T-cell (primary cell): ENCODE data around the gene GPRC5D. TPM values are rescaled to one million over a fixed set of nuclear protein-coding genes. Genes with fewer than 3 reads are reported as not detected.
A peak's percentile ranks its signal among the peaks of the same experiment; 100 is the strongest.

Experiments used
- ATAC-seq, 4 experiments: fragments of 200-7000 bp in 3 of 4; fragments of 150-1000 bp in 1 of 4; cut with Tn5 transposase; replicated peaks in 1 of 4; 1 replicate in 3 of 4; 2 replicates in 1 of 4; pipeline ENCODE4 v1.10.0; 2021; ENCODE audit warnings: moderate library complexity in 3 of 4, mild to moderate bottlenecking in 2 of 4, moderate number of reproducible peaks in 1 of 4
- CTCF ChIA-PET, 2 donors: fragments of 300-600 bp; sonication (Branson Sonifier 250); formaldehyde crosslinking; loops; one replicate each; lab custom pipeline; 2022; ENCODE audit warnings: antibody characterized with exemption in 2 of 2; lab: Charles Lee
- POLR2A ChIA-PET, 2 donors: fragments of 300-600 bp; sonication (Branson Sonifier 250); formaldehyde crosslinking; loops; one replicate each; lab custom pipeline; 2022; ENCODE audit warnings: antibody characterized with exemption in 2 of 2; lab: Charles Lee
- DNase-seq, 35 experiments: peaks; one replicate each; pipeline versions ENCODE4 v3.0.0 to v3.0.0-alpha.2; 2013 to 2023
- H3K27ac ChIP-seq: one replicate; pipeline ENCODE4 v1.5.1; 2013; ENCODE audit warnings: low read length
- H3K27me3 ChIP-seq, 2 experiments: replicated peaks in 1 of 2; 1 replicate in 1 of 2; 2 replicates in 1 of 2; pipeline versions ENCODE4 v1.6.1 to v1.7.0; 2013; ENCODE audit warnings: low read length in 1 of 2, mixed read lengths in 1 of 2; ENCODE audit not compliant: control insufficient read depth in 2 of 2, insufficient read depth in 2 of 2; ENCODE audit errors: extremely low read depth in 1 of 2
- H3K36me3 ChIP-seq, 2 donors: 1 replicate in 1 of 2; 2 replicates in 1 of 2; pipeline versions ENCODE4 v1.6.1 to v1.7.0; 2013; ENCODE audit warnings: low read length in 1 of 2; ENCODE audit not compliant: control insufficient read depth in 2 of 2, insufficient read depth in 1 of 2; ENCODE audit errors: extremely low read depth in 1 of 2
- H3K4me1 ChIP-seq, 2 experiments: 1 replicate in 1 of 2; 2 replicates in 1 of 2; pipeline versions ENCODE4 v1.6.1 to v1.7.0; 2013; ENCODE audit warnings: low read length in 2 of 2, mixed read lengths in 1 of 2; ENCODE audit not compliant: insufficient read depth in 2 of 2, control insufficient read depth in 1 of 2; ENCODE audit errors: extremely low read depth in 1 of 2
- H3K4me3 ChIP-seq, 2 donors: 1 replicate in 1 of 2; 2 replicates in 1 of 2; pipeline versions ENCODE4 v1.5.1 to v1.7.0; 2013; ENCODE audit warnings: mild to moderate bottlenecking in 2 of 2, low read length in 1 of 2, moderate library complexity in 1 of 2; ENCODE audit not compliant: control insufficient read depth in 1 of 2; ENCODE audit errors: extremely low read depth in 1 of 2
- H3K9me3 ChIP-seq: 2 replicates; pipeline ENCODE4 v1.7.0; 2013
- H3K27ac Mint-ChIP-seq, 2 donors: one replicate each; pipeline ENCODE4 v1.8.0; 2020 to 2021; ENCODE audit warnings: mild to moderate bottlenecking in 2 of 2, mixed read lengths in 2 of 2
- H3K27me3 Mint-ChIP-seq, 2 donors: one replicate each; pipeline ENCODE4 v1.8.0; 2021 to 2022; ENCODE audit warnings: mixed read lengths in 2 of 2
- H3K36me3 Mint-ChIP-seq: one replicate; pipeline ENCODE4 v1.8.0; 2021; ENCODE audit warnings: mixed read lengths
- H3K4me1 Mint-ChIP-seq, 3 donors: one replicate each; pipeline ENCODE4 v1.8.0; 2020 to 2022; ENCODE audit warnings: mixed read lengths in 3 of 3, mild to moderate bottlenecking in 1 of 3
- H3K4me3 Mint-ChIP-seq, 3 donors: one replicate each; pipeline ENCODE4 v1.8.0; 2020 to 2022; ENCODE audit warnings: mild to moderate bottlenecking in 3 of 3, mixed read lengths in 3 of 3, moderate library complexity in 3 of 3
- H3K9me3 Mint-ChIP-seq, 3 donors: one replicate each; pipeline ENCODE4 v1.8.0; 2020 to 2022; ENCODE audit warnings: mixed read lengths in 3 of 3
- WGBS: methylation state at CpG from one replicate; pipeline ENCODE4 v1.1.5; 2013; ENCODE audit warnings: missing lambda C conversion rate; ENCODE audit not compliant: insufficient coverage; 5-methylcytosine and 5-hydroxymethylcytosine counted together
- total RNA-seq, 35 experiments: library from RNA in 6 of 35; stranded (reverse) in 6 of 35; fragments of 120-200 nt in 1 of 35; gene quantifications; one replicate each; pipeline versions ENCODE4 v1.2.1 to v1.2.4 and lab custom pipeline; 2013 to 2026

Gene GPRC5D
- total RNA-seq, 5 donors from 2014 or later (not counting 1 experiment from before 2014, with no cell fraction given): not detected

GRCh38 chr12:12993367-12993766 is 41.4 kb upstream of the GPRC5D start:
- no peaks in the 10 kb centered on the region for H3K27me3 ChIP-seq
- ATAC-seq (no peak), DNase-seq (no peak)
- Mint-ChIP-seq H3K9me3 (no peaks in the 10 kb centered on the region), H3K27ac (no peak overlapping the region), H3K36me3 (peaks cover 5% of the 10 kb centered on the region), H3K4me1 (peaks cover 21 to 44% (median 24%) of the 10 kb centered on the region in 3 donors), H3K4me3 (peak overlapping the region in 1 of 3 donors; percentile 28), H3K27me3 (no peaks in the 10 kb centered on the region)
- peaks cover 0 to 2% of the 10 kb centered on the region in 2 experiments for H3K4me1 ChIP-seq
- H3K9me3 ChIP-seq: no peaks in the 10 kb centered on the region
- peaks cover 5% of the 10 kb centered on the region in 2 donors for H3K36me3 ChIP-seq
- no peak overlapping the region for H3K27ac ChIP-seq
- H3K4me3 ChIP-seq: no peak overlapping the region
- ChIA-PET CTCF (interaction anchor here in 1 of 2 donors (0.7 kb wide), 1 partner anchor 31 kb away, joined by 4 read pairs; no protein-coding TSS in a partner anchor), POLR2A (interaction anchor here (0.6 to 0.7 kb wide), 2 partner anchors 20 to 685 kb away, joined by 3 to 4 read pairs; no protein-coding TSS in a partner anchor)
- WGBS: 100% methylated on average over 1 of the region's 4 CpGs

GRCh38 chr12:12992418-12993130 is 40.6 kb upstream of the GPRC5D start:
- ChIA-PET POLR2A (interaction anchor here (0.6 to 0.7 kb wide), 2 partner anchors 19 to 684 kb away, joined by 3 to 4 read pairs; no protein-coding TSS in a partner anchor), CTCF (interaction anchor here (0.6 to 0.7 kb wide), 2 partner anchors 32 to 172 kb away, joined by 4 to 5 read pairs; no protein-coding TSS in a partner anchor)
- Histone ChIP-seq H3K27ac (no peak overlapping the region), H3K4me1 (peaks cover 0 to 2% of the 10 kb centered on the region in 2 experiments), H3K27me3 (no peaks in the 10 kb centered on the region), H3K36me3 (peaks cover 5% of the 10 kb centered on the region in 2 donors), H3K4me3 (no peak overlapping the region), H3K9me3 (no peaks in the 10 kb centered on the region)
- H3K27me3 Mint-ChIP-seq: no peaks in the 10 kb centered on the region
- ATAC-seq (no peak), DNase-seq (no peak)
- WGBS: 60% methylated on average over 2 of the region's 8 CpGs
- H3K9me3 Mint-ChIP-seq: no peaks in the 10 kb centered on the region
- H3K36me3 Mint-ChIP-seq: peaks cover 9% of the 10 kb centered on the region
- H3K4me1 Mint-ChIP-seq: peaks cover 16 to 36% (median 19%) of the 10 kb centered on the region in 3 donors
- peak overlapping the region in 1 of 3 donors; percentile 28 for H3K4me3 Mint-ChIP-seq
- peak overlapping the region in 1 of 2 donors; percentile 18 for H3K27ac Mint-ChIP-seq

- H3K9me3 ChIP-seq: no peaks in the 10 kb centered on the region
- no peaks in the 10 kb centered on the region for H3K9me3 Mint-ChIP-seq
- no peaks in the 10 kb centered on the region for H3K27me3 Mint-ChIP-seq
- no peak overlapping the region for H3K27ac Mint-ChIP-seq
- H3K27me3 ChIP-seq: no peaks in the 10 kb centered on the region
- DNase-seq (no peak), ATAC-seq (no peak)
- H3K36me3 ChIP-seq: peaks cover 5% of the 10 kb centered on the region in 2 donors
- H3K27ac ChIP-seq: no peak overlapping the region
- H3K4me1 Mint-ChIP-seq: peaks cover 10 to 29% (median 13%) of the 10 kb centered on the region in 3 donors
- no peak overlapping the region for H3K4me3 ChIP-seq
- no peak overlapping the region for H3K4me3 Mint-ChIP-seq
- ChIA-PET POLR2A (no interaction called here), CTCF (interaction anchor here in 1 of 2 donors (0.6 kb wide), 1 partner anchor 204 kb away, joined by 5 read pairs; no protein-coding TSS in a partner anchor)
- H3K4me1 ChIP-seq: no peaks in the 10 kb centered on the region
- WGBS: 78% methylated on average over 5 of the region's 7 CpGs
- H3K36me3 Mint-ChIP-seq: peaks cover 12% of the 10 kb centered on the region
Observed at GRCh38 chr12:12990700-12991468, 38.9 kb upstream of the GPRC5D start.

GRCh38 chr12:12987421-12987820 is 35.5 kb upstream of the GPRC5D start:
- H3K27ac ChIP-seq: no peak overlapping the region
- Mint-ChIP-seq H3K27me3 (no peaks in the 10 kb centered on the region), H3K36me3 (peaks cover 19% of the 10 kb centered on the region), H3K27ac (no peak overlapping the region), H3K4me3 (no peak overlapping the region), H3K4me1 (peaks cover under 1 to 11% (median 5%) of the 10 kb centered on the region in 3 donors), H3K9me3 (no peaks in the 10 kb centered on the region)
- DNase-seq: no peak
- no peak for ATAC-seq
- no CpG with 5 or more reads among the region's 5 CpGs for WGBS
- H3K36me3 ChIP-seq: peaks cover 3 to 5% of the 10 kb centered on the region in 2 donors
- H3K4me1 ChIP-seq: no peaks in the 10 kb centered on the region
- no peak overlapping the region for H3K4me3 ChIP-seq
- ChIA-PET POLR2A (no interaction called here), CTCF (no interaction called here)
- H3K9me3 ChIP-seq: no peaks in the 10 kb centered on the region
- no peaks in the 10 kb centered on the region for H3K27me3 ChIP-seq

GRCh38 chr12:12986775-12987331 is 34.9 kb upstream of the GPRC5D start:
- Mint-ChIP-seq H3K36me3 (peaks cover 19% of the 10 kb centered on the region), H3K27me3 (no peaks in the 10 kb centered on the region), H3K4me3 (no peak overlapping the region), H3K27ac (no peak overlapping the region), H3K4me1 (peaks cover 0 to 10% (median 5%) of the 10 kb centered on the region in 3 donors), H3K9me3 (no peaks in the 10 kb centered on the region)
- no peaks in the 10 kb centered on the region for H3K27me3 ChIP-seq
- ChIA-PET CTCF (no interaction called here), POLR2A (no interaction called here)
- no peak for ATAC-seq
- H3K36me3 ChIP-seq: peaks cover 3 to 5% of the 10 kb centered on the region in 2 donors
- DNase-seq: no peak
- H3K4me1 ChIP-seq: no peaks in the 10 kb centered on the region
- H3K4me3 ChIP-seq: no peak overlapping the region
- H3K27ac ChIP-seq: no peak overlapping the region
- 91% methylated on average over 5 of the region's 10 CpGs for WGBS
- no peaks in the 10 kb centered on the region for H3K9me3 ChIP-seq
